HEK293 (cell line): ENCODE measurements around the gene DENND10.

ENCODE experiments used
- CTCF ChIA-PET: fragments of 350-600 bp; formaldehyde crosslinking; extraction: SDS; loops from one replicate; lab custom pipeline; 2021; ENCODE audit warnings: antibody characterized with exemption; lab: Yijun Ruan, JAX
- POLR2A ChIA-PET: fragments of 300-600 bp; formaldehyde crosslinking; extraction: SDS; loops from one replicate; lab custom pipeline; 2020; ENCODE audit warnings: antibody characterized with exemption, inconsistent platforms; lab: Yijun Ruan, JAX
- H3K27ac ChIP-seq: fragments of 200-500 bp; sonication (Bioruptor generic); 2 replicates; pipeline ENCODE4 v1.5.1; 2014; ENCODE audit warnings: low read depth, low read length, control low read depth, inconsistent platforms; ENCODE audit errors: extremely low read depth
- H3K36me3 ChIP-seq, 2 experiments: fragments of 200-500 bp in 1 of 2; sonication (Bioruptor generic) in 1 of 2; 1 replicate in 1 of 2; 2 replicates in 1 of 2; pipeline ENCODE4 v1.5.1; 2014 to 2017; ENCODE audit warnings: inconsistent platforms in 2 of 2, low read length in 2 of 2; ENCODE audit not compliant: control insufficient read depth in 2 of 2, insufficient read depth in 1 of 2
- H3K4me1 ChIP-seq: fragments of 200-500 bp; sonication (Bioruptor generic); 2 replicates; pipeline ENCODE4 v1.5.1; 2014; ENCODE audit warnings: mild to moderate bottlenecking, low read length, inconsistent platforms; ENCODE audit not compliant: control insufficient read depth, insufficient read depth
- H3K4me3 ChIP-seq: 2 replicates; pipeline ENCODE4 v1.5.1; 2011; ENCODE audit warnings: low read depth, mild to moderate bottlenecking, control low read depth, low read length, moderate library complexity
- H3K9me3 ChIP-seq: fragments of 200-500 bp; sonication (Bioruptor generic); 2 replicates; pipeline ENCODE4 v1.5.1; 2014; ENCODE audit warnings: low read depth, low read length, inconsistent platforms; ENCODE audit not compliant: control insufficient read depth, insufficient read depth
- MZF1 ChIP-seq: fragments of 450-650 bp; formaldehyde crosslinking; IDR thresholded peaks from 2 replicates; pipeline ENCODE4 v1.5.1; 2017; ENCODE audit warnings: missing biosample characterization, missing genetic modification characterization, borderline replicate concordance
- SP2 ChIP-seq: fragments of 450-650 bp; formaldehyde crosslinking; IDR thresholded peaks from 2 replicates; pipeline ENCODE4 v1.5.1; 2016; ENCODE audit warnings: missing biosample characterization, missing genetic modification characterization
- YY2 ChIP-seq: fragments of 450-650 bp; formaldehyde crosslinking; IDR thresholded peaks from 2 replicates; pipeline ENCODE4 v1.5.1; 2016; ENCODE audit warnings: missing biosample characterization, missing genetic modification characterization
- ZNF10 ChIP-seq: fragments of 450-650 bp; formaldehyde crosslinking; IDR thresholded peaks from 2 replicates; pipeline ENCODE4 v1.5.1; 2017; ENCODE audit warnings: missing biosample characterization, missing genetic modification characterization
- ZNF169 ChIP-seq: fragments of 450-650 bp; formaldehyde crosslinking; IDR thresholded peaks from 2 replicates; pipeline ENCODE4 v1.5.1; 2016; ENCODE audit warnings: missing biosample characterization, missing genetic modification characterization
- ZNF341 ChIP-seq: fragments of 450-650 bp; formaldehyde crosslinking; IDR thresholded peaks from 2 replicates; pipeline ENCODE4; 2016; ENCODE audit warnings: low read depth, missing biosample characterization, missing genetic modification characterization
- ZNF629 ChIP-seq: fragments of 450-650 bp; formaldehyde crosslinking; IDR thresholded peaks from 2 replicates; pipeline ENCODE4 v1.5.1; 2017; ENCODE audit warnings: missing biosample characterization, missing genetic modification characterization
- ZNF830 ChIP-seq: fragments of 450-650 bp; IDR thresholded peaks from 2 replicates; pipeline ENCODE4 v1.5.0; 2018; ENCODE audit warnings: missing biosample characterization, missing genetic modification characterization, low read depth, mild to moderate bottlenecking, moderate library complexity
- ZNF843 ChIP-seq: fragments of 450-650 bp; formaldehyde crosslinking; IDR thresholded peaks from 2 replicates; pipeline ENCODE4 v1.5.1; 2016; ENCODE audit warnings: missing biosample characterization, missing genetic modification characterization
- TF ChIP-seq, protein P1 (sequence below): fragments of 450-650 bp; formaldehyde crosslinking; IDR thresholded peaks from 2 replicates; pipeline ENCODE4 v1.5.1; 2016; ENCODE audit warnings: missing biosample characterization, missing genetic modification characterization
- TF ChIP-seq, protein P2 (sequence below): fragments of 450-650 bp; formaldehyde crosslinking; IDR thresholded peaks from 2 replicates; pipeline ENCODE4 v1.5.1; 2016; ENCODE audit warnings: missing biosample characterization, missing genetic modification characterization
- TF ChIP-seq, protein P3 (sequence below): fragments of 450-650 bp; formaldehyde crosslinking; IDR thresholded peaks from 2 replicates; pipeline ENCODE4 v1.5.1; 2016; ENCODE audit warnings: missing biosample characterization, missing genetic modification characterization
- TF ChIP-seq, protein P4 (sequence below): fragments of 450-650 bp; formaldehyde crosslinking; IDR thresholded peaks from 2 replicates; pipeline ENCODE4 v1.5.1; 2016; ENCODE audit warnings: missing biosample characterization, missing genetic modification characterization
- TF ChIP-seq, protein P5 (sequence below): fragments of 450-650 bp; formaldehyde crosslinking; IDR thresholded peaks from 2 replicates; pipeline ENCODE4 v1.5.1; 2016; ENCODE audit warnings: missing biosample characterization, missing genetic modification characterization

Gene DENND10

DNA sequence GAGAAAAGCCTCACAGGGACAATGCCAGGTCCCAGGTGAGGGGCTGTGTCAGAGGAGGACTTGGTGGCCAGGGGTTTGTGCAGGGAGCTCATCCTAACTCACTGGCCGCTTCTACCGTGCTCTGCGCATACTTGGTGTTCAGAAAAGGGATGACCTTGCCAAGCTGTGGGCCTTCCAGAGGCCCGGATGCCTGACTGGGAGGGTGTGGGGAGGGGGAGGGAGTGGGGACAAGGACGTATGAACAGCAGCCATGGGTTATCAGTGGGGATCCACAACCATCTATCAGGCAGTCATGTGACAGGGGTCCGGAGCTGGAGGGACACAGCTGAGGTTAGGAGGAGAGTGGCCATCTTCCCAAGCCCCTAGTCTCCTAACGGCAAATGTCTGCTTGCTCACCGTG lies 55.4 kb downstream of the DENND10 start:
- Histone ChIP-seq H3K4me1 (no peaks in the 10 kb centered on the region), H3K4me3 (no peak overlapping the region), H3K9me3 (no peaks in the 10 kb centered on the region), H3K27ac (no peak overlapping the region), H3K36me3 (peaks cover 50 to 71% of the 10 kb centered on the region in 2 experiments)
- ChIA-PET CTCF (no interaction called here), POLR2A (interaction anchor here (0.6 kb wide), 2 partner anchors 55 to 64 kb away, joined by 4 to 8 read pairs; no protein-coding TSS in a partner anchor)
- TF ChIP-seq, protein P1, sequence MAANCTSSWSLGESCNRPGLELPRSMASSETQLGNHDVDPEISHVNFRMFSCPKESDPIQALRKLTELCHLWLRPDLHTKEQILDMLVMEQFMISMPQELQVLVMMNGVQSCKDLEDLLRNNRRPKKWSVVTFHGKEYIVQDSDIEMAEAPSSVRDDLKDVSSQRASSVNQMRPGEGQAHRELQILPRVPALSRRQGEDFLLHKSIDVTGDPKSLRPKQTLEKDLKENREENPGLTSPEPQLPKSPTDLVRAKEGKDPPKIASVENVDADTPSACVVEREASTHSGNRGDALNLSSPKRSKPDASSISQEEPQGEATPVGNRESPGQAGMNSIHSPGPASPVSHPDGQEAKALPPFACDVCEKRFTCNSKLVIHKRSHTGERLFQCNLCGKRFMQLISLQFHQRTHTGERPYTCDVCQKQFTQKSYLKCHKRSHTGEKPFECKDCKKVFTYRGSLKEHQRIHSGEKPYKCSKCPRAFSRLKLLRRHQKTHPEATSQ (tag by site-specific recombination): no peak
- no peak for TF ChIP-seq SP2 (tag by site-specific recombination)
- no peak for TF ChIP-seq ZNF341 (tag by site-specific recombination)
- no peak for TF ChIP-seq ZNF629 (tag by site-specific recombination)
- TF ChIP-seq, protein P2, sequence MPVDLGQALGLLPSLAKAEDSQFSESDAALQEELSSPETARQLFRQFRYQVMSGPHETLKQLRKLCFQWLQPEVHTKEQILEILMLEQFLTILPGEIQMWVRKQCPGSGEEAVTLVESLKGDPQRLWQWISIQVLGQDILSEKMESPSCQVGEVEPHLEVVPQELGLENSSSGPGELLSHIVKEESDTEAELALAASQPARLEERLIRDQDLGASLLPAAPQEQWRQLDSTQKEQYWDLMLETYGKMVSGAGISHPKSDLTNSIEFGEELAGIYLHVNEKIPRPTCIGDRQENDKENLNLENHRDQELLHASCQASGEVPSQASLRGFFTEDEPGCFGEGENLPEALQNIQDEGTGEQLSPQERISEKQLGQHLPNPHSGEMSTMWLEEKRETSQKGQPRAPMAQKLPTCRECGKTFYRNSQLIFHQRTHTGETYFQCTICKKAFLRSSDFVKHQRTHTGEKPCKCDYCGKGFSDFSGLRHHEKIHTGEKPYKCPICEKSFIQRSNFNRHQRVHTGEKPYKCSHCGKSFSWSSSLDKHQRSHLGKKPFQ (tag by site-specific recombination): no peak
- TF ChIP-seq, protein P3, sequence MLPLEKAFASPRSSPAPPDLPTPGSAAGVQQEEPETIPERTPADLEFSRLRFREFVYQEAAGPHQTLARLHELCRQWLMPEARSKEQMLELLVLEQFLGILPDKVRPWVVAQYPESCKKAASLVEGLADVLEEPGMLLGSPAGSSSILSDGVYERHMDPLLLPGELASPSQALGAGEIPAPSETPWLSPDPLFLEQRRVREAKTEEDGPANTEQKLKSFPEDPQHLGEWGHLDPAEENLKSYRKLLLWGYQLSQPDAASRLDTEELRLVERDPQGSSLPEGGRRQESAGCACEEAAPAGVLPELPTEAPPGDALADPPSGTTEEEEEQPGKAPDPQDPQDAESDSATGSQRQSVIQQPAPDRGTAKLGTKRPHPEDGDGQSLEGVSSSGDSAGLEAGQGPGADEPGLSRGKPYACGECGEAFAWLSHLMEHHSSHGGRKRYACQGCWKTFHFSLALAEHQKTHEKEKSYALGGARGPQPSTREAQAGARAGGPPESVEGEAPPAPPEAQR: no peak
- TF ChIP-seq, protein P4, sequence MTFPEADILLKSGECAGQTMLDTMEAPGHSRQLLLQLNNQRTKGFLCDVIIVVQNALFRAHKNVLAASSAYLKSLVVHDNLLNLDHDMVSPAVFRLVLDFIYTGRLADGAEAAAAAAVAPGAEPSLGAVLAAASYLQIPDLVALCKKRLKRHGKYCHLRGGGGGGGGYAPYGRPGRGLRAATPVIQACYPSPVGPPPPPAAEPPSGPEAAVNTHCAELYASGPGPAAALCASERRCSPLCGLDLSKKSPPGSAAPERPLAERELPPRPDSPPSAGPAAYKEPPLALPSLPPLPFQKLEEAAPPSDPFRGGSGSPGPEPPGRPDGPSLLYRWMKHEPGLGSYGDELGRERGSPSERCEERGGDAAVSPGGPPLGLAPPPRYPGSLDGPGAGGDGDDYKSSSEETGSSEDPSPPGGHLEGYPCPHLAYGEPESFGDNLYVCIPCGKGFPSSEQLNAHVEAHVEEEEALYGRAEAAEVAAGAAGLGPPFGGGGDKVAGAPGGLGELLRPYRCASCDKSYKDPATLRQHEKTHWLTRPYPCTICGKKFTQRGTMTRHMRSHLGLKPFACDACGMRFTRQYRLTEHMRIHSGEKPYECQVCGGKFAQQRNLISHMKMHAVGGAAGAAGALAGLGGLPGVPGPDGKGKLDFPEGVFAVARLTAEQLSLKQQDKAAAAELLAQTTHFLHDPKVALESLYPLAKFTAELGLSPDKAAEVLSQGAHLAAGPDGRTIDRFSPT (tag by site-specific recombination): no peak
- TF ChIP-seq ZNF169: no peak
- TF ChIP-seq YY2 (tag by site-specific recombination): no peak
- TF ChIP-seq ZNF10 (tag by site-specific recombination): no peak
- TF ChIP-seq, protein P5, sequence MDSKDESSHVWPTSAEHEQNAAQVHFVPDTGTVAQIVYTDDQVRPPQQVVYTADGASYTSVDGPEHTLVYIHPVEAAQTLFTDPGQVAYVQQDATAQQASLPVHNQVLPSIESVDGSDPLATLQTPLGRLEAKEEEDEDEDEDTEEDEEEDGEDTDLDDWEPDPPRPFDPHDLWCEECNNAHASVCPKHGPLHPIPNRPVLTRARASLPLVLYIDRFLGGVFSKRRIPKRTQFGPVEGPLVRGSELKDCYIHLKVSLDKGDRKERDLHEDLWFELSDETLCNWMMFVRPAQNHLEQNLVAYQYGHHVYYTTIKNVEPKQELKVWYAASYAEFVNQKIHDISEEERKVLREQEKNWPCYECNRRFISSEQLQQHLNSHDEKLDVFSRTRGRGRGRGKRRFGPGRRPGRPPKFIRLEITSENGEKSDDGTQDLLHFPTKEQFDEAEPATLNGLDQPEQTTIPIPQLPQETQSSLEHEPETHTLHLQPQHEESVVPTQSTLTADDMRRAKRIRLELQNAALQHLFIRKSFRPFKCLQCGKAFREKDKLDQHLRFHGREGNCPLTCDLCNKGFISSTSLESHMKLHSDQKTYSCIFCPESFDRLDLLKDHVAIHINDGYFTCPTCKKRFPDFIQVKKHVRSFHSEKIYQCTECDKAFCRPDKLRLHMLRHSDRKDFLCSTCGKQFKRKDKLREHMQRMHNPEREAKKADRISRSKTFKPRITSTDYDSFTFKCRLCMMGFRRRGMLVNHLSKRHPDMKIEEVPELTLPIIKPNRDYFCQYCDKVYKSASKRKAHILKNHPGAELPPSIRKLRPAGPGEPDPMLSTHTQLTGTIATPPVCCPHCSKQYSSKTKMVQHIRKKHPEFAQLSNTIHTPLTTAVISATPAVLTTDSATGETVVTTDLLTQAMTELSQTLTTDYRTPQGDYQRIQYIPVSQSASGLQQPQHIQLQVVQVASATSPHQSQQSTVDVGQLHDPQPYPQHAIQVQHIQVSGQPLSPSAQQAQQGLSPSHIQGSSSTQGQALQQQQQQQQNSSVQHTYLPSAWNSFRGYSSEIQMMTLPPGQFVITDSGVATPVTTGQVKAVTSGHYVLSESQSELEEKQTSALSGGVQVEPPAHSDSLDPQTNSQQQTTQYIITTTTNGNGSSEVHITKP (tag by site-specific recombination): no peak
- TF ChIP-seq MZF1 (tag by site-specific recombination): no peak
- no peak for TF ChIP-seq ZNF830 (tag by site-specific recombination)
- TF ChIP-seq ZNF843 (tag by site-specific recombination): no peak
